WTC11 (cell line): ENCODE measurements around the gene OSCP1. TPM values are rescaled to one million over a fixed set of nuclear protein-coding genes. Genes with fewer than 3 reads are reported as not detected.

Source experiments
- ATAC-seq: fragments of 200-7000 bp; cut with Tn5 transposase; 2 replicates; pipeline ENCODE4 v1.10.0; 2021; ENCODE audit warnings: mild to moderate bottlenecking, moderate library complexity
- CTCF ChIA-PET: fragments of 300-600 bp; sonication (Branson Sonifier 250); formaldehyde crosslinking; loops from one replicate; lab custom pipeline; 2021; ENCODE audit warnings: antibody characterized with exemption; lab: Charles Lee
- POLR2A ChIA-PET: fragments of 350-600 bp; sonication (Branson Sonifier 250); formaldehyde crosslinking; loops from one replicate; lab custom pipeline; 2021; ENCODE audit warnings: antibody characterized with exemption; lab: Charles Lee
- DNase-seq: peaks from one replicate; pipeline ENCODE4 v3.0.0; 2021; ENCODE audit warnings: low spot score
- H3K27ac Mint-ChIP-seq: 2 replicates; pipeline ENCODE4 v1.8.0; 2021; ENCODE audit warnings: mixed read lengths
- H3K27me3 Mint-ChIP-seq: 2 replicates; pipeline ENCODE4 v1.8.0; 2021; ENCODE audit warnings: low read depth, mild to moderate bottlenecking, moderate library complexity, mixed read lengths
- H3K36me3 Mint-ChIP-seq: 2 replicates; pipeline ENCODE4 v1.8.0; 2021; ENCODE audit warnings: mixed read lengths
- H3K4me1 Mint-ChIP-seq: 2 replicates; pipeline ENCODE4 v1.8.0; 2022; ENCODE audit warnings: mixed read lengths
- H3K4me3 Mint-ChIP-seq: 2 replicates; pipeline ENCODE4 v1.8.0; 2021; ENCODE audit warnings: mild to moderate bottlenecking, moderate library complexity, mixed read lengths
- H3K9me3 Mint-ChIP-seq: 2 replicates; pipeline ENCODE4 v1.8.0; 2021; ENCODE audit warnings: mixed read lengths
- AR ChIP-seq: fragments of 250-450 bp; sonication (Bioruptor Pico); IDR thresholded peaks from 2 replicates; pipeline ENCODE4 v1.9.0; 2021; ENCODE audit warnings: mild to moderate bottlenecking
- ETV6 ChIP-seq: sonication (generic); formaldehyde crosslinking; IDR thresholded peaks from 2 replicates; pipeline ENCODE4 v1.8.1; 2022; ENCODE audit warnings: mild to moderate bottlenecking, missing genetic modification reagents
- GRHL2 ChIP-seq: fragments of 250-450 bp; sonication (Bioruptor Pico); IDR thresholded peaks from 2 replicates; pipeline ENCODE4 v1.8.0; 2022; ENCODE audit warnings: mild to moderate bottlenecking, moderate library complexity; ENCODE audit not compliant: insufficient replicate concordance, severe bottlenecking
- GTF2I ChIP-seq: fragments of 250-450 bp; sonication (Bioruptor Pico); conservative IDR thresholded peaks from 2 replicates; pipeline ENCODE4 v1.4.0; 2021; ENCODE audit warnings: mild to moderate bottlenecking
- HMGA2 ChIP-seq: fragments of 250-450 bp; sonication (Bioruptor Pico); IDR thresholded peaks from 2 replicates; pipeline ENCODE4 v1.4.0; 2021; ENCODE audit warnings: mild to moderate bottlenecking, moderate library complexity
- HMGXB4 ChIP-seq: sonication (generic); formaldehyde crosslinking; IDR thresholded peaks from 2 replicates; pipeline ENCODE4 v1.8.1; 2023; ENCODE audit warnings: mild to moderate bottlenecking, moderate library complexity, missing genetic modification reagents
- NFATC4 ChIP-seq: fragments of 250-450 bp; sonication (Bioruptor Pico); IDR thresholded peaks from 2 replicates; pipeline ENCODE4 v1.9.0; 2021; ENCODE audit warnings: mild to moderate bottlenecking
- NFYB ChIP-seq: sonication (generic); formaldehyde crosslinking; conservative IDR thresholded peaks from 2 replicates; pipeline ENCODE4 v1.8.0; 2022; ENCODE audit warnings: low read depth, missing genetic modification reagents
- NR1H2 ChIP-seq: sonication (generic); formaldehyde crosslinking; IDR thresholded peaks from 2 replicates; pipeline ENCODE4 v1.9.0; 2021; ENCODE audit warnings: mild to moderate bottlenecking, moderate library complexity, missing genetic modification reagents
- PRRX2 ChIP-seq: fragments of 250-450 bp; sonication (Bioruptor Pico); IDR thresholded peaks from 2 replicates; pipeline ENCODE4 v1.8.0; 2021; ENCODE audit warnings: mild to moderate bottlenecking
- SP1 ChIP-seq: sonication (generic); formaldehyde crosslinking; conservative IDR thresholded peaks from 2 replicates; pipeline ENCODE4 v1.8.1; 2022; ENCODE audit warnings: missing genetic modification reagents
- TEAD1 ChIP-seq: sonication (generic); formaldehyde crosslinking; IDR thresholded peaks from 2 replicates; pipeline ENCODE4 v1.8.0; 2022; ENCODE audit warnings: mild to moderate bottlenecking, missing genetic modification reagents
- TP53 ChIP-seq: sonication (generic); formaldehyde crosslinking; IDR thresholded peaks from 2 replicates; pipeline ENCODE4 v1.8.1; 2023; ENCODE audit warnings: mild to moderate bottlenecking, missing genetic modification reagents
- USF1 ChIP-seq: sonication (generic); formaldehyde crosslinking; IDR thresholded peaks from 2 replicates; pipeline ENCODE4 v1.8.0; 2022; ENCODE audit warnings: mild to moderate bottlenecking, missing genetic modification reagents
- ZMAT4 ChIP-seq: fragments of 250-450 bp; sonication (Bioruptor Pico); IDR thresholded peaks from 2 replicates; pipeline ENCODE4 v1.9.0; 2021; ENCODE audit warnings: mild to moderate bottlenecking
- ZNF396 ChIP-seq: fragments of 250-450 bp; sonication (Bioruptor Pico); IDR thresholded peaks from 2 replicates; pipeline ENCODE4 v1.8.0; 2021; ENCODE audit warnings: mild to moderate bottlenecking, moderate library complexity, borderline replicate concordance
- ZNF423 ChIP-seq: fragments of 250-450 bp; sonication (Bioruptor Pico); IDR thresholded peaks from 2 replicates; pipeline ENCODE4 v2.1.2; 2022; ENCODE audit warnings: mild to moderate bottlenecking, moderate library complexity
- ZNF425 ChIP-seq: fragments of 250-450 bp; sonication (Bioruptor Pico); conservative IDR thresholded peaks from 2 replicates; pipeline ENCODE4 v1.9.0; 2021; ENCODE audit warnings: mild to moderate bottlenecking
- total RNA-seq: library from RNA; stranded (reverse); gene quantifications from 3 replicates; pipeline ENCODE4 v1.2.3, GENCODE V29; 2021
- TF ChIP-seq, protein P1 (sequence below): fragments of 250-450 bp; sonication (Bioruptor Pico); IDR thresholded peaks from 2 replicates; pipeline ENCODE4 v2.1.2; 2022; ENCODE audit warnings: mild to moderate bottlenecking, moderate library complexity

Gene OSCP1
- total RNA-seq, 1 experiment from 2014 or later = 1.7 TPM

DNA sequence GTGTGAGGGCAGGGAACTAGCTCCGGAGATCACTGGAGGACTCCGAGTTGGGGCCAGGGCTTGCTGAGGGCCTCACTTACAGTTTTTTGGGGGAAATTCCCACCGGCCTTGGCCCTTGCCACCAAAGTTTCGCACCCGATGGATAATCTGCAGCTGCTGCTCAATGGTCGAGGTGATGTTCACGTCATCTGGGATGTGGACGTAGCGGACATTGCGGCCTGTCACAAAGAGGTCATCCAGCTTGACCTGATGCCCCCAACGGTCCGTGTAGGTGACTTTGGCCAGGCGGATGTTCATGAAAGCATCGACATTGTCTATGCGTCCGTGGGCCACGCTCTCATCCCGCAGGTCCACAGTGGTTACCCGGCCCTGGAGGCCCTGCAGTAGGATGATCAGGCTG, 56.6 kb downstream of the OSCP1 start:
- H3K4me1 Mint-ChIP-seq = peaks cover 14% of the 10 kb centered on the region
- H3K36me3 Mint-ChIP-seq = peaks cover 11% of the 10 kb centered on the region
- DNase-seq = no peak
- no peaks in the 10 kb centered on the region for H3K9me3 Mint-ChIP-seq
- TF ChIP-seq ZNF396 = no peak
- no peak for TF ChIP-seq GTF2I (CRISPR knock-in tag)
- TF ChIP-seq, protein P1, sequence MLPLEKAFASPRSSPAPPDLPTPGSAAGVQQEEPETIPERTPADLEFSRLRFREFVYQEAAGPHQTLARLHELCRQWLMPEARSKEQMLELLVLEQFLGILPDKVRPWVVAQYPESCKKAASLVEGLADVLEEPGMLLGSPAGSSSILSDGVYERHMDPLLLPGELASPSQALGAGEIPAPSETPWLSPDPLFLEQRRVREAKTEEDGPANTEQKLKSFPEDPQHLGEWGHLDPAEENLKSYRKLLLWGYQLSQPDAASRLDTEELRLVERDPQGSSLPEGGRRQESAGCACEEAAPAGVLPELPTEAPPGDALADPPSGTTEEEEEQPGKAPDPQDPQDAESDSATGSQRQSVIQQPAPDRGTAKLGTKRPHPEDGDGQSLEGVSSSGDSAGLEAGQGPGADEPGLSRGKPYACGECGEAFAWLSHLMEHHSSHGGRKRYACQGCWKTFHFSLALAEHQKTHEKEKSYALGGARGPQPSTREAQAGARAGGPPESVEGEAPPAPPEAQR (CRISPR knock-in tag) = no peak
- TF ChIP-seq USF1 (CRISPR knock-in tag) = no peak
- no peak for TF ChIP-seq ZNF425 (CRISPR knock-in tag)
- TF ChIP-seq ZNF423 (CRISPR knock-in tag) = no peak
- TF ChIP-seq AR (CRISPR knock-in tag) = no peak
- no peak for TF ChIP-seq GRHL2 (CRISPR knock-in tag)
- TF ChIP-seq, all 79 proteins: peak for 0
- H3K27ac Mint-ChIP-seq = no peak overlapping the region
- ATAC-seq = no peak
- no peaks in the 10 kb centered on the region for H3K27me3 Mint-ChIP-seq
- ChIA-PET CTCF (no interaction called here), POLR2A (no interaction called here)
- no peak overlapping the region for H3K4me3 Mint-ChIP-seq

- POLR2A ChIA-PET = no interaction called here
- Mint-ChIP-seq H3K27me3 (no peaks in the 10 kb centered on the region), H3K9me3 (no peaks in the 10 kb centered on the region)
- TF ChIP-seq SP1 (CRISPR knock-in tag) (no peak), HMGA2 (CRISPR knock-in tag) (no peak), USF1 (CRISPR knock-in tag) (no peak), TP53 (CRISPR knock-in tag) (no peak)
- TF ChIP-seq, all 79 proteins: peak for 0
- Mint-ChIP-seq H3K36me3 (peaks cover 11% of the 10 kb centered on the region), H3K4me1 (peaks cover 12% of the 10 kb centered on the region), H3K4me3 (no peak overlapping the region), H3K27ac (peak overlapping the region; percentile 32; the same call in 1 of the 2 replicates)
- ATAC-seq = no peak
- CTCF ChIA-PET = no interaction called here
- DNase-seq = no peak
Measured at GRCh38 chr1:36392836-36393235, 57.4 kb downstream of the OSCP1 start.

GRCh38 chr1:36391271-36391670, 59.0 kb downstream of the OSCP1 start:
- H3K27me3 Mint-ChIP-seq = no peaks in the 10 kb centered on the region
- ATAC-seq (no peak), DNase-seq (no peak)
- H3K4me3 Mint-ChIP-seq = no peak overlapping the region
- H3K4me1 Mint-ChIP-seq = peaks cover 17% of the 10 kb centered on the region
- no peaks in the 10 kb centered on the region for H3K9me3 Mint-ChIP-seq
- ChIA-PET POLR2A (no interaction called here), CTCF (no interaction called here)
- H3K27ac Mint-ChIP-seq = peak overlapping the region; percentile 42; the same call in 1 of the 2 replicates
- H3K36me3 Mint-ChIP-seq = peaks cover 11% of the 10 kb centered on the region
- TF ChIP-seq ZNF396 (no peak), NR1H2 (CRISPR knock-in tag) (no peak), AR (CRISPR knock-in tag) (no peak), ZMAT4 (CRISPR knock-in tag) (no peak), HMGXB4 (CRISPR knock-in tag) (no peak), PRRX2 (CRISPR knock-in tag) (no peak), NFATC4 (CRISPR knock-in tag) (no peak), NFYB (CRISPR knock-in tag) (no peak), ETV6 (CRISPR knock-in tag) (no peak), TEAD1 (CRISPR knock-in tag) (no peak)
